A673 (cell line): ENCODE measurements around the gene BTF3L4. TPM values are rescaled to one million over a fixed set of nuclear protein-coding genes. Genes with fewer than 3 reads are reported as not detected.
A peak's percentile ranks its signal among the peaks of the same experiment; 100 is the strongest.

Experiments used
- BruUV-seq: library from RNA; stranded (reverse); fragments of 400-500 nt; replicated peaks from 2 replicates; lab custom pipeline; 2021; lab: Mats Ljungman, UMichigan
- CTCF ChIA-PET: fragments of 300-600 bp; sonication (Branson Sonifier 250); formaldehyde crosslinking; loops from one replicate; lab custom pipeline; 2022; ENCODE audit warnings: antibody characterized with exemption; lab: Charles Lee
- POLR2A ChIA-PET: fragments of 300-600 bp; sonication (Branson Sonifier 250); formaldehyde crosslinking; loops from one replicate; lab custom pipeline; 2022; ENCODE audit warnings: antibody characterized with exemption; ENCODE audit not compliant: low non-redundant PET; lab: Charles Lee
- DNase-seq: peaks from one replicate; pipeline ENCODE4 v3.0.0-alpha.2; 2015; ENCODE audit warnings: low spot score
- H3K27ac ChIP-seq: fragments of 200-600 bp; sonication (generic); 2 replicates; pipeline ENCODE4 v1.5.1; 2016; ENCODE audit warnings: mixed run types, low read depth, mild to moderate bottlenecking, mixed read lengths, antibody characterized with exemption, low read length; ENCODE audit not compliant: poor library complexity, severe bottlenecking
- H3K27me3 ChIP-seq: fragments of 200-600 bp; sonication (generic); replicated peaks from 2 replicates; pipeline ENCODE4 v1.6.1; 2017; ENCODE audit warnings: mixed run types, low read depth, mild to moderate bottlenecking, mixed read lengths, antibody characterized with exemption, low read length; ENCODE audit not compliant: insufficient read depth, poor library complexity
- H3K36me3 ChIP-seq: fragments of 200-600 bp; sonication (generic); 2 replicates; pipeline ENCODE4 v1.6.1; 2016; ENCODE audit warnings: mixed run types, mild to moderate bottlenecking, mixed read lengths, antibody characterized with exemption, low read length; ENCODE audit not compliant: insufficient read depth, poor library complexity, severe bottlenecking
- H3K4me1 ChIP-seq: fragments of 200-600 bp; sonication (generic); 2 replicates; pipeline ENCODE4 v1.6.1; 2017; ENCODE audit warnings: mixed run types, mild to moderate bottlenecking, mixed read lengths, antibody characterized with exemption, low read length; ENCODE audit not compliant: insufficient read depth, poor library complexity, severe bottlenecking
- H3K4me3 ChIP-seq: fragments of 200-600 bp; sonication (generic); 2 replicates; pipeline ENCODE4 v1.5.1; 2016; ENCODE audit warnings: low read depth, mixed run types, mild to moderate bottlenecking, mixed read lengths, low read length; ENCODE audit not compliant: poor library complexity, severe bottlenecking
- H3K9me3 ChIP-seq: fragments of 200-600 bp; sonication (generic); 2 replicates; pipeline ENCODE4 v1.6.1; 2016; ENCODE audit warnings: mixed run types, low read depth, mild to moderate bottlenecking, mixed read lengths, antibody characterized with exemption, low read length; ENCODE audit not compliant: poor library complexity, severe bottlenecking
- EZH2 ChIP-seq: fragments of 200-600 bp; sonication (generic); IDR thresholded peaks from 2 replicates; pipeline ENCODE4 v1.6.1; 2017; ENCODE audit warnings: borderline replicate concordance, low read depth, mild to moderate bottlenecking, mixed read lengths, antibody characterized with exemption, low read length; ENCODE audit not compliant: poor library complexity, severe bottlenecking
- intact Hi-C: fragments of 100-400 bp; cut with micrococcal nuclease; formaldehyde crosslinking; loops from one replicate; pipeline ENCODE4 v1.10.0; 2022; ENCODE audit not compliant: unreplicated experiment
- total RNA-seq: library from RNA; stranded (reverse); gene quantifications from 2 replicates; pipeline ENCODE4 v1.2.3, GENCODE V29; 2021
- TF ChIP-seq, protein P1 (sequence below): fragments of 300-800, 200-600 bp; sonication (generic); conservative IDR thresholded peaks from 2 replicates; pipeline ENCODE4 v1.5.1; 2017; ENCODE audit warnings: low read depth, mild to moderate bottlenecking, antibody characterized with exemption, low read length, moderate library complexity, mixed read lengths

The BTF3L4 gene
- total RNA-seq, 1 experiment from 2014 or later: 87.0 TPM

DNA sequence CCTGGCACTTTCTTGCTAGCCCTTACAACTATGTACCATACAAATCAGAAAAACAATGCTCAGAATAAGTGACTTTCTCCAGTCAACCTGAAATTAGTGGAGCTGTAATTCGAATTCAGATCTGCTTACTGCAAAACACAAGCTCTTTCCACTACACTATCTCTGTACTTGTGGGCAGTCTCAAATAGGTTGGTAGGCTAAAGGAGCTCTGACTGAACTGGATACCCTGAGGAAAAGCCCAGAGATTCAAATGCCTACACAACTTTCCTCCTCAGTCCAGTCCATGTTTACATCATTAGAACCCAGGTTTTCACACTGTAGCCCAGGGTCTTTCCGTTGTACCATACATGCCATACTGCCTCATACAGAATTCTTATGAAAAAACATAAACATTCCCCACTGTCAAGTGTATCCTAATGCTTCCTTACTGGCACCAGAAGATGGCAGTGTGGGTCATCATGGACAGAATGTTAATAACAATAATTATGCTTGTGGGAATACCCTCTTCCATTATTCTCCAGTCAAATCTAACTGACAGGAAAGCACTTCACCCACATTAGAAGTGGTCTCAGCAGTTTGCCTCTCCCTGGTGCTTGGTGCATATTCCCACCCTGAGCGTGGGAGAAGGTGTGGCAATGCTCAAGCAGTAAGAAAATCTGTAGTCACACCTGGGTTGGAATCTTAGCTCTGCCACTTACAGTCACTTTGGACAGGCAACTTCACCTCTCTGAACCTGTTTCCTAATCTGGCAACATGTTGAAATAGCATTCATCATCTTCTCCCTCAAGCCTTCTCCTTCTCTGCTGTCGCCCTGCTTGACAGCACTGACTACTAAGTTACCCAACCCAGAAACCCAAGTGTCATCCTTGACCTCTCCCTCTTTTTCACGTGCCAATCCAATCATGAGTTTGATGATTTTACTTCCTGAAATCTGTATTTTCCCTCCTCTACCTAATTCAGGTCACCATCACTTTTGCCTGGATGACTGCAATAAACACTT, 71.4 kb downstream of the BTF3L4 start:
- Histone ChIP-seq H3K27ac (no peak overlapping the region), H3K27me3 (peaks cover 5% of the 10 kb centered on the region), H3K4me1 (no peaks in the 10 kb centered on the region), H3K9me3 (no peaks in the 10 kb centered on the region), H3K4me3 (no peak overlapping the region), H3K36me3 (no peaks in the 10 kb centered on the region)
- ChIA-PET CTCF (interaction anchor here (1.5 kb wide), 1 partner anchor 169 kb away, joined by 6 read pairs; no protein-coding TSS in a partner anchor), POLR2A (interaction anchor here (0.7 kb wide), 1 partner anchor 12 kb away, joined by 4 read pairs; no protein-coding TSS in a partner anchor)
- no TSS peak for BruUV-seq
- intact Hi-C loops: loop anchor here (5.0 kb wide), 3 partner anchors 170 to 560 kb away; no protein-coding TSS in a partner anchor
- TF ChIP-seq, protein P1, sequence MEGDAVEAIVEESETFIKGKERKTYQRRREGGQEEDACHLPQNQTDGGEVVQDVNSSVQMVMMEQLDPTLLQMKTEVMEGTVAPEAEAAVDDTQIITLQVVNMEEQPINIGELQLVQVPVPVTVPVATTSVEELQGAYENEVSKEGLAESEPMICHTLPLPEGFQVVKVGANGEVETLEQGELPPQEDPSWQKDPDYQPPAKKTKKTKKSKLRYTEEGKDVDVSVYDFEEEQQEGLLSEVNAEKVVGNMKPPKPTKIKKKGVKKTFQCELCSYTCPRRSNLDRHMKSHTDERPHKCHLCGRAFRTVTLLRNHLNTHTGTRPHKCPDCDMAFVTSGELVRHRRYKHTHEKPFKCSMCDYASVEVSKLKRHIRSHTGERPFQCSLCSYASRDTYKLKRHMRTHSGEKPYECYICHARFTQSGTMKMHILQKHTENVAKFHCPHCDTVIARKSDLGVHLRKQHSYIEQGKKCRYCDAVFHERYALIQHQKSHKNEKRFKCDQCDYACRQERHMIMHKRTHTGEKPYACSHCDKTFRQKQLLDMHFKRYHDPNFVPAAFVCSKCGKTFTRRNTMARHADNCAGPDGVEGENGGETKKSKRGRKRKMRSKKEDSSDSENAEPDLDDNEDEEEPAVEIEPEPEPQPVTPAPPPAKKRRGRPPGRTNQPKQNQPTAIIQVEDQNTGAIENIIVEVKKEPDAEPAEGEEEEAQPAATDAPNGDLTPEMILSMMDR: peak; percentile 84
- TF ChIP-seq EZH2: no peak
- DNase-seq: peak; percentile 84

- no peaks in the 10 kb centered on the region for H3K36me3 ChIP-seq
- H3K4me3 ChIP-seq: no peak overlapping the region
- no peaks in the 10 kb centered on the region for H3K27me3 ChIP-seq
- POLR2A ChIA-PET: interaction anchor here (0.6 kb wide), 2 partner anchors 13 to 316 kb away, joined by 4 to 9 read pairs; no protein-coding TSS in a partner anchor
- no peaks in the 10 kb centered on the region for H3K9me3 ChIP-seq
- TF ChIP-seq, protein P1: no peak
- no peak for TF ChIP-seq EZH2
- intact Hi-C loops: loop anchor here (5.0 kb wide), 2 partner anchors 157 to 227 kb away; partner anchors contain the start of gene CC2D1B
- H3K27ac ChIP-seq: no peak overlapping the region
- H3K4me1 ChIP-seq: peaks cover 19% of the 10 kb centered on the region
- CTCF ChIA-PET: interaction anchor here (1.0 kb wide), 1 partner anchor 157 kb away, joined by 3 read pairs; no protein-coding TSS in a partner anchor
- no TSS peak for BruUV-seq
- DNase-seq: peak; percentile 64
Measured at GRCh38 chr1:52139817-52140540, 83.9 kb downstream of the BTF3L4 start.

Other genes starting within 250 kb of the BTF3L4 start
- 1,009 and 1,043 TPM in 2 replicates for gene NRDC, start 177.6 kb upstream of the BTF3L4 start, total RNA-seq
- 25.5 and 27.2 TPM in 2 replicates for gene RAB3B, start 65.6 kb upstream of the BTF3L4 start, total RNA-seq
- 12.4 and 17.1 TPM in 2 replicates for gene KTI12, start 22.5 kb upstream of the BTF3L4 start, total RNA-seq
- 56.0 and 70.1 TPM in 2 replicates for gene TXNDC12, start 1.1 kb upstream of the BTF3L4 start, total RNA-seq
- 19.6 and 23.3 TPM in 2 replicates for gene ZFYVE9, start 85.8 kb downstream of the BTF3L4 start, total RNA-seq